Activated T-helper 17 cell treated with anti-CD3 and anti-CD28 coated beads, Interleukin-2, amount 50 U/mL, for 72 hours (primary cell): ENCODE results near the gene HGF. TPM values are rescaled to one million over a fixed set of nuclear protein-coding genes. Genes with fewer than 3 reads are reported as not detected.

Experiments used
- ATAC-seq: fragments of 150-1000 bp; cut with Tn5 transposase; replicated peaks from 2 replicates; pipeline ENCODE4 v1.10.0; 2021; ENCODE audit warnings: mild to moderate bottlenecking, moderate library complexity
- H3K27ac Mint-ChIP-seq: one replicate; pipeline ENCODE4 v1.8.0; 2022; ENCODE audit warnings: mixed read lengths
- H3K27me3 Mint-ChIP-seq: one replicate; pipeline ENCODE4 v1.8.0; 2022; ENCODE audit warnings: mixed read lengths
- H3K36me3 Mint-ChIP-seq: one replicate; pipeline ENCODE4 v1.8.0; 2022; ENCODE audit warnings: low read depth, mild to moderate bottlenecking, mixed read lengths
- H3K4me1 Mint-ChIP-seq: one replicate; pipeline ENCODE4 v1.8.0; 2022; ENCODE audit warnings: mixed read lengths
- H3K4me3 Mint-ChIP-seq: one replicate; pipeline ENCODE4 v1.8.0; 2022; ENCODE audit warnings: mild to moderate bottlenecking, mixed read lengths
- H3K9me3 Mint-ChIP-seq: one replicate; pipeline ENCODE4 v1.8.0; 2022; ENCODE audit warnings: mixed read lengths
- total RNA-seq, 2 donors: library from RNA; stranded (reverse); gene quantifications; one replicate each; pipeline ENCODE4 v1.2.3, GENCODE V29; 2022

HGF gene
- total RNA-seq, 2 donors from 2014 or later: not detected

DNA sequence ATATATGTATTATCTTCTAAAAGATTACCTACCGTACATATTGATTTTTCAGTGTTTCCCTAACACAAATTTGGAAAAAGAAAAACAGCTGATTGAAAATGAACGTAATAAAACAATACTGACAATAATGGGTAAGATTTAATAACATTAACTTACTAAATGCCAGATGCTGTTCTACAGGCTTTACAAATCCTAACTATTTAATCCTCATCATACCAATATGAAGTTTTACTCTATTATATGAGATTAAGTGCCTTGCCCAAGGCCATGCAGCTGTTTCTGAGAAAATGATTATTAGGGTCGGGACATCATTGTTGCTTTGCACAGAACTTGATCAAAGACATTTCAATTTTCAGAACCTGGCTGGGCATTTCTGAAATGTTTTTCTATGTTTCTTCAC, 104.6 kb downstream of the HGF start:
- no peak overlapping the region for H3K27ac Mint-ChIP-seq
- no peak overlapping the region for H3K4me3 Mint-ChIP-seq
- no peaks in the 10 kb centered on the region for H3K36me3 Mint-ChIP-seq
- ATAC-seq: no peak
- H3K27me3 Mint-ChIP-seq: no peaks in the 10 kb centered on the region
- no peaks in the 10 kb centered on the region for H3K4me1 Mint-ChIP-seq
- H3K9me3 Mint-ChIP-seq: peaks cover 17% of the 10 kb centered on the region

DNA sequence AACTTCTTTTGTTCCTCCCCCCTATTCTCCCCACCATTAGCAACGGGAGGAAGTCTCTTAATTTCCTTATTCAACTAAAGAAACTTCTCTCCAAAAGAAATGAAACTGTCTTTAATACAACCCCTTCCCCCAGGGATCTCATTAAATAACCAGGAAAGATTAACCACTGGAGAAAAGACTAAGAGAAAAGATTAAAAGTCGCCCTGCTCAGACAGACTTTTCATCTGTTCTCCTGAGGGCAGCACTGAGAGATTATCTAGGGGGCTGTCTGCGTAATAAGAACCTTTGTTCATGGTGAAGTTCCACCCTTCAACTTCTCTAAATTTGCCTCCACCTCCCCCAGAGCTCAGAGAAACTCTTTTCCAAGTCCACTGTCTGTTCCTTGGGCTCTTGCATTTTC, 105.5 kb downstream of the HGF start:
- peaks cover 11% of the 10 kb centered on the region for H3K9me3 Mint-ChIP-seq
- H3K27me3 Mint-ChIP-seq: no peaks in the 10 kb centered on the region
- ATAC-seq: no peak
- no peak overlapping the region for H3K4me3 Mint-ChIP-seq
- H3K36me3 Mint-ChIP-seq: no peaks in the 10 kb centered on the region
- H3K27ac Mint-ChIP-seq: no peak overlapping the region
- no peaks in the 10 kb centered on the region for H3K4me1 Mint-ChIP-seq

DNA sequence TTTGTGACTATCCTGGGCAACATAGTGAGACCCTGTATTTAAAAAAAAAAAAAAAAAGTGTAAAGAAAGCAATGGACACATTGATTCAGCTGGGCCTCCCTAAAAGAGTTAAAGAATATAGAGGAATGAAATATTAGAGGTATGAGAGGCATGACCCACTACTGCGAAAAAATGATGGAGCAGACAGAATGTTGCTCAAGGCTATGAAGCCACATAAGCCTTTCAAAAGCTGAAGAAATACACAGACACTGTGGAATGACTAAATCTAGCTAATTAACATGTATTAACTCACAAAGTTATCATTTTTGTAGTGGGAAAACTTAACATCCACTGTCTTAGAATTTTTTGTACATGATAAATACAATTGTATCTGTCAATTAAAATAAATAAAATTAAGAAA, 107.3 kb downstream of the HGF start:
- no peak for ATAC-seq
- Mint-ChIP-seq H3K27me3 (no peaks in the 10 kb centered on the region), H3K4me3 (no peak overlapping the region), H3K4me1 (no peaks in the 10 kb centered on the region), H3K9me3 (peaks cover 8% of the 10 kb centered on the region), H3K27ac (no peak overlapping the region), H3K36me3 (no peaks in the 10 kb centered on the region)

GRCh38 chr7:81659697-81660395, 110.0 kb downstream of the HGF start:
- Mint-ChIP-seq H3K36me3 (no peaks in the 10 kb centered on the region), H3K9me3 (peaks cover 8% of the 10 kb centered on the region), H3K4me1 (no peaks in the 10 kb centered on the region), H3K4me3 (no peak overlapping the region), H3K27ac (no peak overlapping the region), H3K27me3 (no peaks in the 10 kb centered on the region)
- no peak for ATAC-seq

- H3K4me3 Mint-ChIP-seq: no peak overlapping the region
- H3K27ac Mint-ChIP-seq: no peak overlapping the region
- no peaks in the 10 kb centered on the region for H3K27me3 Mint-ChIP-seq
- H3K9me3 Mint-ChIP-seq: peaks cover 3% of the 10 kb centered on the region
- H3K4me1 Mint-ChIP-seq: no peaks in the 10 kb centered on the region
- H3K36me3 Mint-ChIP-seq: no peaks in the 10 kb centered on the region
- ATAC-seq: no peak
These were observed 112.3 kb downstream of the HGF start for GRCh38 chr7:81657551-81657950.

GRCh38 chr7:81655271-81655670, 114.6 kb downstream of the HGF start:
- Mint-ChIP-seq H3K9me3 (peaks cover 5% of the 10 kb centered on the region), H3K4me1 (no peaks in the 10 kb centered on the region), H3K4me3 (no peak overlapping the region), H3K36me3 (no peaks in the 10 kb centered on the region), H3K27ac (no peak overlapping the region), H3K27me3 (no peaks in the 10 kb centered on the region)
- ATAC-seq: no peak

GRCh38 chr7:81652225-81652624, 117.6 kb downstream of the HGF start:
- ATAC-seq: no peak
- no peaks in the 10 kb centered on the region for H3K27me3 Mint-ChIP-seq
- H3K4me3 Mint-ChIP-seq: no peak overlapping the region
- no peaks in the 10 kb centered on the region for H3K4me1 Mint-ChIP-seq
- H3K36me3 Mint-ChIP-seq: no peaks in the 10 kb centered on the region
- H3K27ac Mint-ChIP-seq: no peak overlapping the region
- peaks cover 5% of the 10 kb centered on the region for H3K9me3 Mint-ChIP-seq
